PC-3 (cell line): Measurements from ENCODE around the gene CLSTN3.

Experiments used
- EZH2 ChIP-seq: fragments of 300-600 bp; sonication (generic); IDR thresholded peaks from one replicate; pipeline ENCODE4 v1.6.1; 2017; ENCODE audit warnings: antibody characterized with exemption, mild to moderate bottlenecking, low read length; ENCODE audit not compliant: unreplicated experiment
- EZH2phosphoT487 ChIP-seq: fragments of 300-600 bp; sonication (generic); IDR thresholded peaks from 2 replicates; pipeline ENCODE4 v1.6.1; 2018; ENCODE audit warnings: mild to moderate bottlenecking, antibody characterized with exemption, low read length, borderline replicate concordance
- TF ChIP-seq, protein P1 (sequence below): fragments of 300-600 bp; sonication (generic); conservative IDR thresholded peaks from 2 replicates; pipeline ENCODE4 v1.5.1; 2017; ENCODE audit warnings: antibody characterized with exemption, low read depth, mild to moderate bottlenecking, low read length

GRCh38 chr12:7091660-7092228, 38.4 kb upstream of the CLSTN3 start:
- TF ChIP-seq, protein P1, sequence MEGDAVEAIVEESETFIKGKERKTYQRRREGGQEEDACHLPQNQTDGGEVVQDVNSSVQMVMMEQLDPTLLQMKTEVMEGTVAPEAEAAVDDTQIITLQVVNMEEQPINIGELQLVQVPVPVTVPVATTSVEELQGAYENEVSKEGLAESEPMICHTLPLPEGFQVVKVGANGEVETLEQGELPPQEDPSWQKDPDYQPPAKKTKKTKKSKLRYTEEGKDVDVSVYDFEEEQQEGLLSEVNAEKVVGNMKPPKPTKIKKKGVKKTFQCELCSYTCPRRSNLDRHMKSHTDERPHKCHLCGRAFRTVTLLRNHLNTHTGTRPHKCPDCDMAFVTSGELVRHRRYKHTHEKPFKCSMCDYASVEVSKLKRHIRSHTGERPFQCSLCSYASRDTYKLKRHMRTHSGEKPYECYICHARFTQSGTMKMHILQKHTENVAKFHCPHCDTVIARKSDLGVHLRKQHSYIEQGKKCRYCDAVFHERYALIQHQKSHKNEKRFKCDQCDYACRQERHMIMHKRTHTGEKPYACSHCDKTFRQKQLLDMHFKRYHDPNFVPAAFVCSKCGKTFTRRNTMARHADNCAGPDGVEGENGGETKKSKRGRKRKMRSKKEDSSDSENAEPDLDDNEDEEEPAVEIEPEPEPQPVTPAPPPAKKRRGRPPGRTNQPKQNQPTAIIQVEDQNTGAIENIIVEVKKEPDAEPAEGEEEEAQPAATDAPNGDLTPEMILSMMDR, result no peak
- TF ChIP-seq EZH2 (no peak), EZH2phosphoT487 (no peak)
